Neutrophil (primary cell): Measurements from ENCODE around the gene DPEP3.

Experiments used
- H3K27ac ChIP-seq: fragments of 200-600 bp; sonication (generic); 2 replicates; pipeline ENCODE4 v1.5.1; 2016; ENCODE audit warnings: mild to moderate bottlenecking, moderate library complexity
- H3K27me3 ChIP-seq: fragments of 200-600 bp; sonication (generic); 2 replicates; pipeline ENCODE4 v1.6.0; 2016; ENCODE audit warnings: mild to moderate bottlenecking
- H3K36me3 ChIP-seq: fragments of 200-600 bp; sonication (generic); 2 replicates; pipeline ENCODE4 v1.5.1; 2017
- H3K4me1 ChIP-seq, 2 experiments: fragments of 200-600 bp in 1 of 2; sonication (generic) in 1 of 2; 1 replicate in 1 of 2; 2 replicates in 1 of 2; pipeline versions ENCODE4 v1.5.1 to v1.6.1; 2013 to 2016; ENCODE audit warnings: low read depth in 1 of 2, low read length in 1 of 2, mild to moderate bottlenecking in 1 of 2, moderate library complexity in 1 of 2; ENCODE audit not compliant: control insufficient read depth in 1 of 2, insufficient read depth in 1 of 2
- H3K4me3 ChIP-seq, 2 experiments: fragments of 200-600 bp in 1 of 2; sonication (generic) in 1 of 2; 1 replicate in 1 of 2; 2 replicates in 1 of 2; pipeline ENCODE4 v1.5.1; 2013 to 2016; ENCODE audit warnings: low read depth in 1 of 2, low read length in 1 of 2, mild to moderate bottlenecking in 1 of 2, moderate library complexity in 1 of 2
- H3K9me3 ChIP-seq: fragments of 200-600 bp; sonication (generic); 2 replicates; pipeline ENCODE4 v1.5.1; 2016
- TF ChIP-seq, protein P1 (sequence below): fragments of 200-600 bp; sonication (generic); IDR thresholded peaks from 2 replicates; pipeline ENCODE4 v1.5.1; 2016; ENCODE audit warnings: antibody characterized with exemption

Gene DPEP3

DNA sequence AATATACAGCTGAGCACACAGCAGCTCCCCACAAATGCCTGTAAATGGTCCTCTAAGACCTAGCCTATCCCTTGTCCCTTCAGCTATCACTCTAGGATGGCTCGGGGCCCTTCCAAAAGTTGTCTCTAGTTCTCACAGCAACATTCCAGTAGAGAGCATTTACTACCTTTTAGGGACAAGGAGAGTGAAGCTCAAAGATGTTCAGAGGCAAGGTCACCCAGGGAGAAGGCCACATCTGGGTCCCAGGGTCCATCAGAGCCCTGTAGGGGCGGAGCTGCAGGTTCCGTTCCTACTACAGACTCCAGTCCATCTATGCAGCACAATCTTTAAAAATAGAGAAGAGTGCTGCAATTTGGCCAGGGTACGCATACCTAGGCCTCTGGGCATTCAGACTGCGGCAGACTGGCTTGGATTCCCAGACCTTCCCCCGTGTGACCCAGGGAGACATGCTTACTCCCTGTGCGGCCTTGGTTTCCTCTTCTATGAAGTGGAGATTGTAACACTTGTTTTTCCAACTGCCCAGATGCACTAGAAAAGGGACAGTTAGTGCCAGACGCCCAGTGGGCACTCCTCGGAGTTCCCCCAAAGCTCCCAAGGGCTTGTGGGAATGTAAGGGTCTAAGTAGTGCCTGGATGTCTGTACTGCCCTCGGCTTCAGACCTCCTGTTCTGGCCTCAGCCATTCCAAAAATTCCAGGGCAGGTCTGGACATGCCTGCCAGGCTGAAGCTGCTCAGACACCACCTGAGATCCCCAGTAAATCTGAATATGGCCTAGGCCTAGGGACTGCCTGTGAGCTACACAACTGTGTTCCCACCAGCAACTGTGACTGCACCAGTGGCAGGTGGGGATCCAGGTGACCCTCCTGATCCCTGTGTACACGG is 14.4 kb downstream of the DPEP3 start:
- Histone ChIP-seq H3K27me3 (peaks cover 37% of the 10 kb centered on the region), H3K9me3 (no peaks in the 10 kb centered on the region), H3K4me1 (peaks cover 20% of the 10 kb centered on the region in 2 experiments), H3K27ac (no peak overlapping the region), H3K4me3 (no peak overlapping the region), H3K36me3 (peaks cover 6% of the 10 kb centered on the region)
- TF ChIP-seq, protein P1, sequence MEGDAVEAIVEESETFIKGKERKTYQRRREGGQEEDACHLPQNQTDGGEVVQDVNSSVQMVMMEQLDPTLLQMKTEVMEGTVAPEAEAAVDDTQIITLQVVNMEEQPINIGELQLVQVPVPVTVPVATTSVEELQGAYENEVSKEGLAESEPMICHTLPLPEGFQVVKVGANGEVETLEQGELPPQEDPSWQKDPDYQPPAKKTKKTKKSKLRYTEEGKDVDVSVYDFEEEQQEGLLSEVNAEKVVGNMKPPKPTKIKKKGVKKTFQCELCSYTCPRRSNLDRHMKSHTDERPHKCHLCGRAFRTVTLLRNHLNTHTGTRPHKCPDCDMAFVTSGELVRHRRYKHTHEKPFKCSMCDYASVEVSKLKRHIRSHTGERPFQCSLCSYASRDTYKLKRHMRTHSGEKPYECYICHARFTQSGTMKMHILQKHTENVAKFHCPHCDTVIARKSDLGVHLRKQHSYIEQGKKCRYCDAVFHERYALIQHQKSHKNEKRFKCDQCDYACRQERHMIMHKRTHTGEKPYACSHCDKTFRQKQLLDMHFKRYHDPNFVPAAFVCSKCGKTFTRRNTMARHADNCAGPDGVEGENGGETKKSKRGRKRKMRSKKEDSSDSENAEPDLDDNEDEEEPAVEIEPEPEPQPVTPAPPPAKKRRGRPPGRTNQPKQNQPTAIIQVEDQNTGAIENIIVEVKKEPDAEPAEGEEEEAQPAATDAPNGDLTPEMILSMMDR = no peak

GRCh38 chr16:67964477-67965131 is 15.7 kb downstream of the DPEP3 start:
- Histone ChIP-seq H3K4me1 (peaks cover 20% of the 10 kb centered on the region in 2 experiments), H3K36me3 (peaks cover 6% of the 10 kb centered on the region), H3K27ac (no peak overlapping the region), H3K27me3 (peaks cover 26% of the 10 kb centered on the region), H3K9me3 (no peaks in the 10 kb centered on the region), H3K4me3 (no peak overlapping the region)
- TF ChIP-seq, protein P1 = no peak

- Histone ChIP-seq H3K9me3 (no peaks in the 10 kb centered on the region), H3K4me1 (peaks cover 15 to 17% of the 10 kb centered on the region in 2 experiments), H3K27ac (no peak overlapping the region), H3K27me3 (peaks cover 20% of the 10 kb centered on the region), H3K4me3 (no peak overlapping the region), H3K36me3 (peaks cover 6% of the 10 kb centered on the region)
- TF ChIP-seq, protein P1 = no peak
Observed at GRCh38 chr16:67963662-67964321, 16.5 kb downstream of the DPEP3 start.

DNA sequence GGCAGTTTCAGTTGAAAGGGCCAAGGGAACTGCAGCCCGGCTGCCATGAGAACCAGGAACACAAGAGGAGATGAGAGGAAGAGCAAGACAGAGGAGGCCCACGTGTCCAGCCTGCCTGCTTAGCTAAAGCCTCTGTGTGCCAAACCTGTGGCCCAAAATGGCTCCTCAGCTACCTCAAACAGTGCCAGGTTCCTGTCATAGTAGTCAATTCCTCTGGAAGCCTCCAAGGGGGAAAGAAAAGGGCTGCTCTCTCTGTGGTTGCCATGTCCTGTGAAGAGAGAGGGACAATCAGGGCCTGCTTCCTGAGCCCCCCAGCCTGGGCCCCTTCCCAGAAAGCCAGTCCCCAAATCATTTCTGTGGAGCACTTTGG is 17.0 kb downstream of the DPEP3 start:
- TF ChIP-seq, protein P1 = no peak
- peaks cover 18% of the 10 kb centered on the region for H3K27me3 ChIP-seq
- no peaks in the 10 kb centered on the region for H3K9me3 ChIP-seq
- H3K4me3 ChIP-seq = no peak overlapping the region
- peaks cover 13 to 14% of the 10 kb centered on the region in 2 experiments for H3K4me1 ChIP-seq
- H3K36me3 ChIP-seq = peaks cover 6% of the 10 kb centered on the region
- H3K27ac ChIP-seq = no peak overlapping the region

GRCh38 chr16:67962135-67962534 is 18.2 kb downstream of the DPEP3 start:
- Histone ChIP-seq H3K27me3 (peaks cover 9% of the 10 kb centered on the region), H3K36me3 (peaks cover 10% of the 10 kb centered on the region), H3K4me1 (peaks cover 5 to 7% of the 10 kb centered on the region in 2 experiments), H3K9me3 (no peaks in the 10 kb centered on the region), H3K27ac (no peak overlapping the region), H3K4me3 (no peak overlapping the region)
- TF ChIP-seq, protein P1 = no peak
